MV-4-11 (cell line): ENCODE data around the gene SUCLG1.
A peak's percentile ranks its signal among the peaks of the same experiment; 100 is the strongest.

Source experiments
- DNase-seq: peaks from one replicate; lab custom pipeline; 2025; lab: John Stamatoyannopoulos, UW

The SUCLG1 gene

GRCh38 chr2:84461310-84461709 lies 2.2 kb upstream of the SUCLG1 start:
- DNase-seq = no peak

- DNase-seq = no peak
Measured at GRCh38 chr2:84460670-84461069, 1.6 kb upstream of the SUCLG1 start.

GRCh38 chr2:84459944-84460429 lies 907 bp upstream of the SUCLG1 start:
- DNase-seq = no peak

- DNase-seq = no peak
Measured at GRCh38 chr2:84458551-84459017, 496 bp downstream of the SUCLG1 start.

GRCh38 chr2:84457686-84458085 lies 1.4 kb downstream of the SUCLG1 start:
- DNase-seq = no peak

- DNase-seq = no peak
Measured at GRCh38 chr2:84456156-84456555, 2.9 kb downstream of the SUCLG1 start.

GRCh38 chr2:84454581-84454980 lies 4.5 kb downstream of the SUCLG1 start:
- no peak for DNase-seq

- DNase-seq = no peak
Measured at GRCh38 chr2:84452624-84453023, 6.5 kb downstream of the SUCLG1 start.

DNA sequence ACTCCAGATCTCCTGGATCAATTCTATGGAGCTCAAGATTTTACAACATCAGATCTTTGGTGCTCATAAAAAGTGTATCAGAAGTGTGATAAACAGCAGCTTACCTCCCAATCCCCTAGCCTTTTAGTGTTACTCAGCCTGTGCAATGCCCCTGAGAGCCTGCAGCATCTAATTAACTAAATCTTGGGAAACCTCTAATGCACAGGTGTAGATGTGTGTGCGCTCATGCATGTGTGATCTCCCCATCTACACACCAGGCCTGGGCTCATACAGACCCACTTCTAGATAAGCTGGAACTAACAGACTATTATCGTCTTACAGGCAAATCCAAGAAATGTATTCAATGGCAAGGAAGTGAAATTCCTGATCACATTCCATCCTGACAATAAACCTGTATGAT lies 7.5 kb downstream of the SUCLG1 start:
- no peak for DNase-seq

- no peak for DNase-seq
Measured at GRCh38 chr2:84450288-84451227, 8.5 kb downstream of the SUCLG1 start.

DNA sequence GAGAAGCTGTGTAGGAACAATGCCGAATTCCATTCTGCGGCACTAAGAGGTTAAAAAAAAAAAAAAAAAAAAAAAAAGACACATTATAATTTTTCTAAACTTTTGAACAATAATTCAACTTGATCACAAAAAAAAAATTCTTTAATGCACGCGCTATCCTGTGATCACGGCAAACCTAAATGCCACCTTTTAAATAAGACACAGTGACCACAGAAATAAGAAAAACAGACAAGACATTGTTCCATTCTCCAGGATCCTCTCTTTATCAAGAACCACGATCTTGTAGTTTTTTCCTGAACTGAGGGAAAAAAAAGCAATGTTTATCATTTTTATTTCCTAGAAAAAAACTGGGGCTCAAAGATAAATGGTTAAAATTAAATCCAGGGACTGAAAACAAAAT lies 9.4 kb downstream of the SUCLG1 start:
- DNase-seq = no peak

DNA sequence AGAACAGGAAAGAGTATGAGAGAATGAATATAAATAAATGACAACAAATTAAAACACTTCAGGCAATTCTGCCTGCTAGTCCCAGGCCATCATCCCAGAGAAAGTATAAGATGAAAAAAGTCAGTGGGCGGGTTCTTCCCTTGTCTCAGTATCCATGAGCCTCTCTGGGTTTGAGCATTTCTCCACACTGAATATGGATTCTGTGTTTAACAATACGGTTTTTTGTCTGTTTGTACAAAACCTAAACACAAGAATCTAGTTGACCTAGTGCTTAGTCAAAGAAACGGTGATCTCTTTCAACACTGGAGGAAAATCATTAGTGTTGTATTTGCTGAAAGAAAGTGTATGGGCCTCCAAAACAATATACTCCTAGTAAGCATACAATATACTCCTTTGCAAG lies 10.0 kb downstream of the SUCLG1 start:
- no peak for DNase-seq

DNA sequence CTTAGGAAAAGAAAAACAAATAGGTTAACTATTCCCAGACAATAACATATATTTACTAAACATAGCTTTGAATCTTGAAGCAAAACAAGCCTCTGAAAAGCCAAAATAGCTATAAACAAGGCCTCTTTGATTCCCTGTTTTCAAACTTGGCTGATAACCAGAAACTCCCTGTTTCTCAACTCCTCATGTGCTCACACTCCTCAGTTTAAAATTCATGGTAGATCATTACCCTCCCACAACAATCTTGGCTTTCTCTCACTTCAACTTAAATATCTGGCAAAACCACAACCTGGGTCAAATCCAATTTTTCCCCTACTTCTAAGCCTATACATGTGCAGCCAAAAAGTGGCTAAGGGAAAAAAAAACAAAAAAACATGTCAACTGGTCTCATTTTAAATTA lies 15.6 kb downstream of the SUCLG1 start:
- DNase-seq = no peak

GRCh38 chr2:84442888-84443287 lies 16.2 kb downstream of the SUCLG1 start:
- no peak for DNase-seq

GRCh38 chr2:84441505-84441904 lies 17.6 kb downstream of the SUCLG1 start:
- DNase-seq = no peak

- no peak for DNase-seq
Measured at GRCh38 chr2:84441036-84441435, 18.0 kb downstream of the SUCLG1 start.

GRCh38 chr2:84435345-84436025 lies 23.6 kb downstream of the SUCLG1 start:
- no peak for DNase-seq

- DNase-seq = no peak
Measured at GRCh38 chr2:84429328-84429727, 29.8 kb downstream of the SUCLG1 start.

- peak; percentile 38 for DNase-seq
Measured at GRCh38 chr2:84427235-84428138, 31.6 kb downstream of the SUCLG1 start.

GRCh38 chr2:84425310-84425709 lies 33.8 kb downstream of the SUCLG1 start:
- no peak for DNase-seq

DNA sequence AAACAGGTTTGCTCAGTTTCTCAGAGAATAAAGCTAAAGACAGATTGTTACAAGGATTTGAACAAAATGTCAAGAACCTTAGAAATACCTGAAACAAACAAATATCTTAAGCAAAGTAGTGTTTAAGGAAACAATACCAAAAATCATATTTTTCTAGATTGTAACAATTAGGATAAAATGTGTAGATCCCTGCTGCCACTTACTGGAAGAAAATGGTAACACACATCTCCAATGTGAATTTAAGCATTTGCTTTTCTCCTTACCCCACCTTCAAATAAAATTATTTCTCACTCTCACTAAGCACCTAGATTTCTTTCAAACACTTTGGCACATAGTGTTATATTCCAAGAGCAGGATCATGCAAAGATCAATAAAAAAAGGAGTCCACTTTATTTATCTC lies 34.9 kb downstream of the SUCLG1 start:
- peak; percentile 10 for DNase-seq

- no peak for DNase-seq
Measured at GRCh38 chr2:84421791-84422190, 37.3 kb downstream of the SUCLG1 start.
